ENCODE results near the gene THADA.

DNA sequence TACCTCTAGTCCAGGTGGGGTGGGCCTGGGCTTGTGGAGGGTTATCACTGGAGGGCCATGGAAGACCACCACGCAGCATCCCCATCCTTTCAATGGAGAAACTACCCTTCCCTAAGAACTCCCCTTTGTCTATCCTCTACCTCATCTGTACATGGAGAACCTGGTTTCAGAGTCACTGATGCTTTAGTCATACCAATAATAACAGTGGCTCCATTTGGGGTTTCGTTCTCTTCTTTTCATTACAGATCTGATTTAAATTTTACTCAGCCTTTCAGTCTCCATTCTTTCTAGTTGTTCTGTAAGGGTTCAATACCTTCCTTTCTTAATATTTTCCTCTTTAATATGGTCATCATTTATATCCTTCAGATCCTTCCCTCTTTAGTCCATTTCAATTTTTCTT, 314.8 kb downstream of the THADA start:
- TF ChIP-seq CTCF (IDR thresholded peaks at IDR 0.05), result no peak
- no peak for TF ChIP-seq POLR2A (IDR thresholded peaks at IDR 0.05)
- no peak for TF ChIP-seq EP300 (IDR thresholded peaks at IDR 0.05)
